Measurements from ENCODE around the gene ACHE. TPM values are rescaled to one million over a fixed set of nuclear protein-coding genes. Genes with fewer than 3 reads are reported as not detected.

ACHE gene
- total and polyA plus RNA-seq, 2 of the 13 experiments (the other 11 are each of a cell fraction or from before 2014, with no cell fraction given), result 0.18 to 0.40 TPM

DNA sequence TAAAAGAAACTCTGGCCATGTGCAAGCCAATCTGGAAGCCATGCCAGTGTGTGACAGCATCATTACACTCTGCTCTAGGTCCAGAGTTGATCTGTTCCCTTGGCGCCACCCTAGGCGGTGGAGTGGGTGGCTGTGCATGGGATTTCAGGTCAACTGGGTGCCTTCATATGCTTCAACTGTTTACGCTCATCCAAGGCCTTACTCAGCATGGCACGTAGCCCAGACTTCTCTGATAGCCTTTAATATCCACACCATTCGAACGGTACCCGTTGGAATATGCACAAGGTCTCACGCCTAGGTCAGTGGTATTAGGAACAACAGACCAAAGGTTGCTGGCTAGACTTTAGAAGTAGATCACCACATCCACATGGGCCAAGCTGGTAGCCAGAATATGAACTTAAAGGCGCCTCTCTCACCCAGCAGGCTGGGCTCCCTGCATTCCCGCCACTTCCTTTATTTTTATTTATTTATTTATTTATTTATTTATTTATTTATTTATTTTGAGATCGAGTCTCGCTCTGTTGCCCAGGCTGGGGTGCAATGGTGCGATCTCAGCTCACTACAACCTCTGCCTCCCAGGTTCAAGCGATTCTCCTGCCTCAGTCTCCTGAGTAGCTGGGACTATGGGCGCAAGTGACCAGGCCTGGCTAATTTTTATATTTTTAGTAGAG lies 18.7 kb upstream of the ACHE start:
- no peaks in the 10 kb centered on the region for H3K36me3 ChIP-seq (replicated peaks in 1 of 2; ENCODE audit: control insufficient read depth in 1 of 2, insufficient read depth in 2 of 2, low read length in 2 of 2)
- ChIA-PET CTCF (ENCODE audit: low intra/inter-chr PET ratio, low total read pairs) (no interaction called here), POLR2A (no interaction called here)
- H3K4me2 ChIP-seq (ENCODE audit: low read depth, low read length), result peak overlapping the region; percentile 2; the same call in 1 of the 2 replicates
- WGBS (ENCODE audit: low lambda C conversion rate), result 60% methylated on average over 10 of the region's 15 CpGs
- peaks cover 19% of the 10 kb centered on the region for H3K4me1 ChIP-seq (ENCODE audit: insufficient read depth, low read length)
- intact Hi-C loops (cut with micrococcal nuclease; ENCODE audit: unreplicated experiment) (no loop called here), in situ Hi-C loops (cut with HindIII; ENCODE audit: extremely low pct_ligation_motif_present, low pct_unique_long_range_greater_than_20kb) (no loop called here)
- DNase-seq (ENCODE audit: low spot score), result peak; percentile 32
- no peaks in the 10 kb centered on the region for H3K79me2 ChIP-seq (ENCODE audit: insufficient read depth, low read length)
- TF ChIP-seq SAP130 (CRISPR knock-in tag; IDR thresholded peaks at IDR 0.05; ENCODE audit: low read depth) (0 out of 2 replicates have a peak, but pooled peaks have one; percentile 16), XBP1 (CRISPR knock-in tag; IDR thresholded peaks at IDR 0.05) (no peak), ARNTL (CRISPR knock-in tag; IDR thresholded peaks at IDR 0.05) (0 out of 2 replicates have a peak, but pooled peaks have one; percentile 12), MYC (CRISPR knock-in tag; IDR thresholded peaks at IDR 0.05; ENCODE audit: borderline replicate concordance) (peak; percentile 26; the same call in 1 of the 2 replicates), HIC2 (CRISPR knock-in tag; IDR thresholded peaks at IDR 0.05; ENCODE audit: low read depth) (0 out of 2 replicates have a peak, but pooled peaks have one; percentile 24), ZBTB21 (CRISPR knock-in tag; IDR thresholded peaks at IDR 0.05) (no peak), SALL1 (CRISPR knock-in tag; IDR thresholded peaks at IDR 0.05) (peak; percentile 35; the same call in 1 of the 2 replicates), ZNF777 (CRISPR knock-in tag; IDR thresholded peaks at IDR 0.05) (no peak), PITX1 (CRISPR knock-in tag; IDR thresholded peaks at IDR 0.05) (0 out of 2 replicates have a peak, but pooled peaks have one; percentile 23), SIN3A (IDR thresholded peaks at IDR 0.05; ENCODE audit: borderline replicate concordance, low read depth, low read length) (no peak), HNF4A (CRISPR knock-in tag; IDR thresholded peaks at IDR 0.05) (peak; percentile 59; the same call in 1 of the 2 replicates), ZNF619 (CRISPR knock-in tag; IDR thresholded peaks at IDR 0.05) (no peak), ZNF292 (CRISPR knock-in tag; IDR thresholded peaks at IDR 0.05; ENCODE audit: borderline replicate concordance, low read depth) (peak; percentile 25; the same call in 1 of the 2 replicates)
- TF ChIP-seq, protein P1, sequence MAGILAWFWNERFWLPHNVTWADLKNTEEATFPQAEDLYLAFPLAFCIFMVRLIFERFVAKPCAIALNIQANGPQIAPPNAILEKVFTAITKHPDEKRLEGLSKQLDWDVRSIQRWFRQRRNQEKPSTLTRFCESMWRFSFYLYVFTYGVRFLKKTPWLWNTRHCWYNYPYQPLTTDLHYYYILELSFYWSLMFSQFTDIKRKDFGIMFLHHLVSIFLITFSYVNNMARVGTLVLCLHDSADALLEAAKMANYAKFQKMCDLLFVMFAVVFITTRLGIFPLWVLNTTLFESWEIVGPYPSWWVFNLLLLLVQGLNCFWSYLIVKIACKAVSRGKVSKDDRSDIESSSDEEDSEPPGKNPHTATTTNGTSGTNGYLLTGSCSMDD (CRISPR knock-in tag; IDR thresholded peaks at IDR 0.05), result no peak
- H3K9me3 ChIP-seq (ENCODE audit: low read length), result no peaks in the 10 kb centered on the region
- BruUV-seq (replicated peaks), result no TSS peak
- H3K4me3 ChIP-seq (replicated peaks in 1 of 3; ENCODE audit: insufficient read depth in 1 of 3, low read depth in 2 of 3, low read length in 3 of 3), result no peak overlapping the region
- no peak for FAIRE-seq
- ATAC-seq, result peak; percentile 85
- H3K27ac ChIP-seq (ENCODE audit: extremely low read length, insufficient read depth, low read length), result no peak overlapping the region
- H3K9ac ChIP-seq (ENCODE audit: insufficient read depth, low read depth, low read length), result no peak overlapping the region
- no peaks in the 10 kb centered on the region for H4K20me1 ChIP-seq (ENCODE audit: insufficient read depth, low read length)
- no peaks in the 10 kb centered on the region for H3K27me3 ChIP-seq (ENCODE audit: control insufficient read depth in 1 of 2, insufficient read depth in 2 of 2, low read length in 2 of 2)
- H2AFZ ChIP-seq (ENCODE audit: low read length), result no peak overlapping the region

Measured in HepG2 (cell line).